H1 (cell line): ENCODE data around the gene DENND1A. TPM values are rescaled to one million over a fixed set of nuclear protein-coding genes. Genes with fewer than 3 reads are reported as not detected.

Source experiments
- ATF3 ChIP-seq: IDR thresholded peaks from 2 replicates; pipeline ENCODE4 v1.6.1; 2011; ENCODE audit warnings: low read depth, mild to moderate bottlenecking, low read length; ENCODE audit not compliant: insufficient read depth
- CEBPB ChIP-seq: IDR thresholded peaks from 2 replicates; pipeline ENCODE4 v1.6.1; 2012; ENCODE audit warnings: low read depth, low read length
- CHD7 ChIP-seq: fragments of 300-600 bp; sonication (generic); IDR thresholded peaks from 2 replicates; pipeline ENCODE4 v1.7.1; 2012; ENCODE audit warnings: low read length, moderate library complexity, mild to moderate bottlenecking, inconsistent platforms; ENCODE audit not compliant: insufficient replicate concordance
- JUND ChIP-seq: IDR thresholded peaks from 2 replicates; pipeline ENCODE4 v1.6.1; 2011; ENCODE audit warnings: mild to moderate bottlenecking, improper control_type of control experiment, low read length
- MAX ChIP-seq: IDR thresholded peaks from 2 replicates; pipeline ENCODE4 v1.6.1; 2012; ENCODE audit warnings: inconsistent platforms
- NANOG ChIP-seq: IDR thresholded peaks from 2 replicates; pipeline ENCODE4 v1.6.1; 2011; ENCODE audit warnings: low read length, low read depth, mild to moderate bottlenecking, inconsistent platforms; ENCODE audit not compliant: insufficient read depth, poor library complexity, severe bottlenecking
- NRF1 ChIP-seq: IDR thresholded peaks from 2 replicates; pipeline ENCODE4 v1.6.1; 2011; ENCODE audit warnings: mild to moderate bottlenecking, low read depth, low read length, improper control_type of control experiment
- RBBP5 ChIP-seq: IDR thresholded peaks from 2 replicates; pipeline ENCODE4 v1.7.1; 2012; ENCODE audit warnings: low read depth, mild to moderate bottlenecking, inconsistent platforms, low read length, moderate library complexity, borderline replicate concordance
- SIX5 ChIP-seq: IDR thresholded peaks from 2 replicates; pipeline ENCODE4 v1.6.1; 2011; ENCODE audit warnings: mild to moderate bottlenecking, low read depth, low read length
- SP2 ChIP-seq: IDR thresholded peaks from 2 replicates; pipeline ENCODE4 v1.6.1; 2012; ENCODE audit warnings: mild to moderate bottlenecking, low read length, inconsistent platforms
- TAF1 ChIP-seq: IDR thresholded peaks from 2 replicates; pipeline ENCODE4 v1.6.1; 2011; ENCODE audit warnings: mild to moderate bottlenecking, low read depth, low read length
- polyA plus RNA-seq, 7 experiments: library from polyadenylated mRNA; depleted of rRNA in 3 of 7; stranded (reverse) in 5 of 7; unstranded in 2 of 7; fragments of >200 nt in 5 of 7; fragments of 200-250 nt in 2 of 7; gene quantifications; 1 replicate in 5 of 7; 2 replicates in 1 of 7; 4 replicates in 1 of 7; pipeline versions ENCODE4 v1.2.1 to v1.2.3, GENCODE V29; 2011 to 2013; ENCODE audit warnings: missing spikeins in 2 of 7, mixed read lengths in 2 of 7
- total RNA-seq: library from RNA; stranded (reverse); fragmentation: NEBNext Ultra II Directional; extraction: Animal tissue kit (Norgen Biotek cat#: 25700); gene quantifications from 2 replicates; pipeline ENCODE4 v1.2.1, GENCODE V29; 2021

Gene DENND1A
- total and polyA plus RNA-seq, 2 of the 8 experiments (the other 6 are each of a cell fraction or from before 2014, with no cell fraction given) = 24.1 to 26.4 TPM

GRCh38 chr9:123485216-123485615 lies 444.7 kb downstream of the DENND1A start (continued):
- no peak for TF ChIP-seq CHD7
- TF ChIP-seq MAX = no peak
- no peak for TF ChIP-seq SIX5
- no peak for TF ChIP-seq JUND
- TF ChIP-seq ATF3 = no peak
- TF ChIP-seq RBBP5 = no peak
- TF ChIP-seq CEBPB = no peak
- TF ChIP-seq TAF1 = no peak
- TF ChIP-seq NRF1 = no peak
- TF ChIP-seq NANOG = no peak
- no peak for TF ChIP-seq SP2
